DOHH2 (cell line): Measurements from ENCODE around the gene PDIA4.

Experiments used
- H3F3A ChIP-seq: fragments of 200-600 bp; sonication (generic), shearing (Covaris generic); 2 replicates; pipeline ENCODE4 v1.6.0; 2016; ENCODE audit warnings: antibody characterized with exemption, mild to moderate bottlenecking; ENCODE audit not compliant: control insufficient read depth, insufficient read depth
- H3K27ac ChIP-seq: fragments of 200-600 bp; sonication (generic); 2 replicates; pipeline ENCODE4 v1.5.1; 2014; ENCODE audit warnings: low read depth, mild to moderate bottlenecking, low read length, moderate library complexity
- H3K27me3 ChIP-seq: fragments of 200-600 bp; sonication (generic); 2 replicates; pipeline ENCODE4 v1.6.1; 2014; ENCODE audit warnings: mild to moderate bottlenecking, low read length, mixed read lengths; ENCODE audit not compliant: control insufficient read depth
- H3K36me3 ChIP-seq: fragments of 200-600 bp; sonication (generic); 2 replicates; pipeline ENCODE4 v1.6.1; 2014; ENCODE audit warnings: mild to moderate bottlenecking, low read length, moderate library complexity, mixed read lengths; ENCODE audit not compliant: control insufficient read depth
- H3K4me1 ChIP-seq: fragments of 200-600 bp; sonication (generic); 2 replicates; pipeline ENCODE4 v1.6.1; 2014; ENCODE audit warnings: mild to moderate bottlenecking, low read length, mixed read lengths; ENCODE audit not compliant: control insufficient read depth
- H3K4me2 ChIP-seq: fragments of 200-600 bp; sonication (generic); 2 replicates; pipeline ENCODE4 v1.6.0; 2014; ENCODE audit warnings: mild to moderate bottlenecking, low read length, moderate library complexity
- H3K4me3 ChIP-seq: fragments of 200-600 bp; sonication (generic); 2 replicates; pipeline ENCODE4 v1.5.1; 2014; ENCODE audit warnings: mild to moderate bottlenecking, low read length, mixed read lengths
- H3K79me2 ChIP-seq: fragments of 200-600 bp; sonication (generic); 2 replicates; pipeline ENCODE4 v1.6.1; 2014; ENCODE audit warnings: mild to moderate bottlenecking, low read length, mixed read lengths; ENCODE audit not compliant: control insufficient read depth
- H3K9me2 ChIP-seq: fragments of 200-600 bp; sonication (generic); replicated peaks from 2 replicates; pipeline ENCODE4 v1.6.1; 2014; ENCODE audit warnings: mild to moderate bottlenecking, low read length, mixed read lengths; ENCODE audit not compliant: control insufficient read depth
- H3K9me3 ChIP-seq: fragments of 200-600 bp; sonication (generic); 2 replicates; pipeline ENCODE4 v1.6.1; 2014; ENCODE audit warnings: antibody characterized with exemption, low read length, mixed read lengths; ENCODE audit not compliant: control insufficient read depth, insufficient read depth
- H4K20me1 ChIP-seq: fragments of 200-600 bp; sonication (generic); 2 replicates; pipeline ENCODE4 v1.6.0; 2014; ENCODE audit warnings: low read depth, mild to moderate bottlenecking, antibody characterized with exemption, low read length, moderate library complexity; ENCODE audit not compliant: control insufficient read depth, insufficient read depth
- CTCF ChIP-seq: fragments of 200-600 bp; sonication (generic); IDR thresholded peaks from one replicate; pipeline ENCODE4 v1.5.1; 2014; ENCODE audit warnings: antibody characterized with exemption, mild to moderate bottlenecking, low read depth, low read length; ENCODE audit not compliant: poor library complexity, severe bottlenecking
- EZH2phosphoT487 ChIP-seq: fragments of 200-600 bp; sonication (generic); IDR thresholded peaks from 2 replicates; pipeline ENCODE4 v1.6.1; 2017; ENCODE audit warnings: borderline replicate concordance, mild to moderate bottlenecking, antibody characterized with exemption, low read length, moderate library complexity, mixed read lengths

PDIA4 gene

GRCh38 chr7:149020483-149020882 lies 7.8 kb downstream of the PDIA4 start:
- no peak overlapping the region for H3K4me2 ChIP-seq
- peaks cover 77% of the 10 kb centered on the region for H3K36me3 ChIP-seq
- H3F3A ChIP-seq, result peaks cover 5% of the 10 kb centered on the region; the same call in 1 of the 2 replicates
- H3K9me3 ChIP-seq, result no peaks in the 10 kb centered on the region
- no peaks in the 10 kb centered on the region for H3K9me2 ChIP-seq
- H4K20me1 ChIP-seq, result 0 out of 2 replicates have a peak, but pooled peaks cover 10% of the 10 kb centered on the region
- no peak overlapping the region for H3K4me3 ChIP-seq
- peaks cover 26% of the 10 kb centered on the region for H3K4me1 ChIP-seq
- peaks cover 69% of the 10 kb centered on the region for H3K79me2 ChIP-seq
- no peaks in the 10 kb centered on the region for H3K27me3 ChIP-seq
- TF ChIP-seq EZH2phosphoT487, result no peak
- no peak for TF ChIP-seq CTCF
- no peak overlapping the region for H3K27ac ChIP-seq

DNA sequence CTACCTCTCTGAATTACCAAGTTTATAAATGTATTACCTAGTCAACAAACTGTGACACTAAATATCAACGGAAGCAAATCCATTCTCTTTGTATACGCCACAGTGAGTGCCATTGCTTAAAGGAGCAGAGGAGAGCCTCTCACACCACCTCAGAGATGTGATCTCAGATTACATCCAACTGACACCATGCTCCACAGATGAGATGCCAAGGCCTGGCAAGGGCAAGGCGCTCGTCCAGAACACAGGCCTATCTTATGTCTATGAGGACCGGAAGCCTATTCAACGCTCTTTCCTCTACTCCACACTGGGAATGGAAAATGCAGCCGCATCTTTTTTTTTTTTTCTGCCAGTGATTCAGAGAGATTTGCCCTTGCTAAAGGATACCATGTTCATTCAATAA lies 11.4 kb downstream of the PDIA4 start:
- Histone ChIP-seq H4K20me1 (peaks cover 3% of the 10 kb centered on the region; the same call in 1 of the 2 replicates), H3K36me3 (peaks cover 88% of the 10 kb centered on the region)

DNA sequence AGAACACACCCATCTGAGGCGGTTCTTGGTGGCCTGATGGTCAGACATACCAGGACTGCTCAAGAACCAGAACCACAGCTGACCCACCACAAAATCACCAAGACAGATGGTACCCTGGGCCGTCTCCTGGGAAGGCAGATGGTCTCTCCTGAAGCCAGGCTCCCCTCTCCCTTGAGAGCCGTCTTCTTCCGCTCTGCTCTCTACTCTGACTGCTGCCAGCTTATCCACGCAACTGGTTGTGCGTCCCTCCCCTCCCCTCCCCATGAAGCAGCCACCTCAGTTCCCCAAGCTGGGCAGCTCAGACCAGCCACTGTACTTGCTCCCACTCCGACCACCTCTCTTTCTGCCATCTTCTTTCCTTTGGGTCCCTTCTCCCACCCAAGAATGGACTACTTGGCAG lies 14.0 kb downstream of the PDIA4 start:
- Histone ChIP-seq H3K9me3 (no peaks in the 10 kb centered on the region), H3K79me2 (peaks cover 16% of the 10 kb centered on the region), H3K9me2 (no peaks in the 10 kb centered on the region), H3K27ac (no peak overlapping the region), H3K4me1 (peaks cover 16% of the 10 kb centered on the region), H3F3A (peaks cover 5% of the 10 kb centered on the region; the same call in 1 of the 2 replicates), H3K4me3 (no peak overlapping the region), H4K20me1 (no peaks in the 10 kb centered on the region; the same call in 1 of the 2 replicates), H3K36me3 (peaks cover 93% of the 10 kb centered on the region), H3K27me3 (no peaks in the 10 kb centered on the region), H3K4me2 (no peak overlapping the region)
- TF ChIP-seq CTCF, result no peak
- no peak for TF ChIP-seq EZH2phosphoT487

More for the DNA sequence above, 11.4 kb downstream of the PDIA4 start:
- no peak overlapping the region for H3K4me3 ChIP-seq
- no peak overlapping the region for H3K4me2 ChIP-seq
- peaks cover 34% of the 10 kb centered on the region for H3K79me2 ChIP-seq
- no peak overlapping the region for H3K27ac ChIP-seq
- H3F3A ChIP-seq, result peaks cover 5% of the 10 kb centered on the region; the same call in 1 of the 2 replicates
- H3K4me1 ChIP-seq, result peaks cover 22% of the 10 kb centered on the region
- TF ChIP-seq CTCF, result no peak
- no peak for TF ChIP-seq EZH2phosphoT487
- no peaks in the 10 kb centered on the region for H3K9me3 ChIP-seq
- H3K27me3 ChIP-seq, result no peaks in the 10 kb centered on the region
- H3K9me2 ChIP-seq, result no peaks in the 10 kb centered on the region
